ENCODE measurements around the gene GH1.
"Not testable (repeated sequence)": the region's sequence is repeated elsewhere in the genome, so short reads cannot be mapped to it uniquely, and the experiment has no call there.

GH1 gene

DNA sequence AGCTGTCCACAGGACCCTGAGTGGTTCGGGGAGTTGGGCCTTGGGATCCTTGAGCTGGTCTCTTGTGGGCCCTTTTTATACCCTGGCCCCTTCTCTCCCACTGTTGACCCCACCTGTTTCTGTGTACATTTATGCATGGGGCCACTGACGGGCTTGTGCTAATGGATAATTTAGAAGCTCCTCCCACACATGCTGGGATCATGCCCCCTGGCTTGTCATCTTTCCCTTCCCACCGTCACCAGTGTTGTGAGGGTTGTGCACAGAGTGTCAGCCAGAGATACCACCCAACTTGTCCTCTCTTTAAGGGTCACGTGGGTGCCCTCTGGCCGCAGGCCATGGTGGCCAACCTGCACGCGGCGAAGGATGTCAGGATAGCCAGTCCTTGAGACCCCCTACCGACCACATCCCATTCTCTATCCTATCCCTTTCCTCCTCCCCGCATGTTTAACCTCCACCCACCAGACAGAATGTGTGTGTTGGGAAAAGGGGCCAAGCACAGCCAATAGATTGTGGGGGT is at the start of gene GH1:
Gene GH1 (minus strand): TSS at position 51 of the 517 bp plus-strand sequence. CDS start 63 bp downstream, outside the sequence.
- DNase-seq (ENCODE audit: low read depth in 2 of 2, low spot score in 1 of 2), result not testable (repeated sequence)

GRCh38 chr17:63967953-63968352 is 49.3 kb upstream of the GH1 start:
- no peak for DNase-seq (ENCODE audit: low read depth in 2 of 2, low spot score in 1 of 2)

GRCh38 chr17:63966646-63967264 is 48.1 kb upstream of the GH1 start:
- DNase-seq (ENCODE audit: low read depth in 2 of 2, low spot score in 1 of 2), result peak in 1 of 2 donors; percentile 35

DNA sequence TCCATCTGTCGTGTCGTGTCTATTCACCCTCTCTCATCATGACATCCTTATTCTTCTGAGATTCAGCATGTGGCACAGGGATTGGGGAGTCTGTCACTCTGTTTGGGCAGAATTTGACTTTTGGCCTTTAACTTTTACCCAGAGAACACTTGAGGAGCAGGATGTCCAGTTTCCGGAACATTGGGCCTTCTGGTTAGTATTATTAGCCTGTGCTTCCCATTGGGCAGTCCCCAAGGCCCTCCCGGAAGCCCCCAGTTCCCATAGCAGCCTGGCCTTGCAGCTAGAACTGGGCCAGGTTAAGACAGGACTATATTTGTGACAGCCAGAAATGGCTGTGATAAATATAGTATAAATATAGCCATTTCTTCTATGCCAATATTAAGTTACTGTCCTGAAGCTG is 44.5 kb upstream of the GH1 start:
- no peak for DNase-seq (ENCODE audit: low read depth in 2 of 2, low spot score in 1 of 2)

GRCh38 chr17:63962298-63962744 is 43.7 kb upstream of the GH1 start:
- no peak for DNase-seq (ENCODE audit: low read depth in 2 of 2, low spot score in 1 of 2)

GRCh38 chr17:63961355-63962212 is 42.9 kb upstream of the GH1 start:
- no peak for DNase-seq (ENCODE audit: low read depth in 2 of 2, low spot score in 1 of 2)

- DNase-seq (ENCODE audit: low read depth in 2 of 2, low spot score in 1 of 2), result no peak
Measured at GRCh38 chr17:63960430-63960829, 41.8 kb upstream of the GH1 start.

DNA sequence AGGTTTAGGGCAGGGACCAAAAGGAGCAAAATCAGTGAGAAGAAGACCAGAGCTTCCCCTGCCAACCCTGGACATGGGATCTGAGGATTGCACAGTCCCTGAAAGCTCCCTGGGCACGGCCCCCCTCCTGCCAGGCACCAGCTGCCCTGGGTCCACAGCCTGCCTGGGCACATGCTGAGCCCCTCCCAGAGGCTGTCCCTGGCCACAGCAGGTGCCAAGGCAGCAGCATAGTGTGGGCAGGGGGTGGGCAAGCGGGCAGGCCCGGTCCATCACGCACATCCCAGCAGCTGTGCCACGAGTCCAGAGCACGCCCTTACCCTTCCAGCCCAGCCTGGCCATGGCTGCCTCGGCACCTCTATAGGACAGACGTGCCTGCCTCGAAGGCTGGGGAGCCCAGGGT is 41.4 kb upstream of the GH1 start:
- no peak for DNase-seq (ENCODE audit: low read depth in 2 of 2, low spot score in 1 of 2)

DNA sequence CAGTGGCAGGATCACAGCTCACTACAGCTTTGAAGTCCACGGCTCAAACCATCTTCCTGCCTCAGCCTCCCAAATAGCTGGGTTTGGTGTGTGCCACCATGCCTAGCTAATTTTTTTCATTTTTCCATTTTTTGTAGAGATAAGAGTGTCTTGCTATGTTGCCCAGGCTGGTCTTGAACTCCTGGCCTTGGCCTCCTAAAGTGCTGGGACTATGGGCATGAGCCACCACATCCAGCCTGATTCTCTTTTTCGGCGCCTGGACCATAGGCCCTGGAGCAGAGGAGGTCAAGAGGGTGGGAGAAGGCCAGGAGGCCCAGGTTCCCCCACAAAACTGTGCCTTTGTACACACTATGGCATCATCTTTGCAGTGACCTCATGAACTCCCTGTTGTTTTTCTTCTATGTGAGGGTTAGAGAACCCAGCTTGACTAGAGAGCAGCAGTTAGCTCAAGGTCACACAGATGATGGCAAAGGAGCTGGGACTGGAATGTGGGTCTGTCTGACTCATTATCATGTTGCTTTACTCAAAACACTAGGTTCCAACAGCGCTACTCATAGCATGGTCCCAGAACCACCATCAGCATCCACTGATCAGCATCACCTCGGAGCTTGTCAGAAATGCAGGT is 37.8 kb upstream of the GH1 start:
- DNase-seq (ENCODE audit: low read depth in 2 of 2, low spot score in 1 of 2), result no peak

- DNase-seq (ENCODE audit: low read depth in 2 of 2, low spot score in 1 of 2), result no peak
Measured at GRCh38 chr17:63955791-63956190, 37.2 kb upstream of the GH1 start.

GRCh38 chr17:63955232-63955631 is 36.6 kb upstream of the GH1 start:
- DNase-seq (ENCODE audit: low read depth in 2 of 2, low spot score in 1 of 2), result no peak

- no peak for DNase-seq (ENCODE audit: low read depth in 2 of 2, low spot score in 1 of 2)
Measured at GRCh38 chr17:63954402-63955063, 35.9 kb upstream of the GH1 start.

DNA sequence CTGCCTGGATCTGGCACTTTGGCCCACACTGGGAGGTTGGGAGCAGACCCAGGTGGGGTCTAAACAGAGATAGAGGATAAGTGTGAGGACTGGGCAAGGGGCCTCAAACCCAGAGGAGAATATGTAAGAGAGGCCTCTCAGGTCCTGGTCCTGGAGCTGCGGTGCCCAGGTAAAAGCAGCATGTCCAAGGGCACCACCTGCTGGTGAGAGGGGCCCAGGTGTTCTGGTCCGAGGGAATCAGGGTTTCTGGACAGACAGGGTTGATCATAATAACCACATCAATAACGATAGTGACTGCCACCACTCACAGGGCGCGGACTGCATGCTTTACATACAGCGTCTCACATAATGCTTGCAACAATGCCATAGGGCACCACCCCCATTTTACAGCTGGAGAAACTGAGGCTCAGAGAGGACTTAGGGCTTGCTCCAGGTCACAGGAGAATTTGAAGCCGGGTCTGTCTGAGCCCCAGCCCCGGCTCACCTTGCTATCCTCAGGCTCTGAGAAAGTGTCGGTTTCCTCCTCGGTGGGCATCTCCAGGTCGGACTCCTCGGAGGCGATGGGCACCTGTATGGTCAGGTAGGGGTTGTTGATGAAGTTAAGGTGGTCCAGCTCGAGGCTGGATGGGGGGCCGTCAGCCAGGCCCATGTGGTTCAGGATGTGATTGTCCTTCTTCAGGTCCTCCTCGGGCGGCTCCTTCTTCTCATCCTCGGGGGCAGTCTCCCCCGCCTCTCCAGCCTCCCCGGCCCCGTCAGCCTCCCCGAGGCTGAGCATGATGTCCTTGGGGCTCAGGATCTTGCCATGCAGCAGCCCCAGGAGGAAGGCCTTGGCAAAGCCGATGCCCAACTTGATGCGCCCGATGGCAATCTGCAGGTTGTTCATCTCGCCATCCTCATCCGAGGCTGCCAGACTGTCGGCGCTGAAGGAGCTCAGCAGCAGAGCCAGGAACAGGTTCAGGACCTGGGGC is 32.6 kb upstream of the GH1 start:
- DNase-seq (ENCODE audit: low read depth in 2 of 2, low spot score in 1 of 2), result no peak

- DNase-seq (ENCODE audit: low read depth in 2 of 2, low spot score in 1 of 2), result no peak
Measured at GRCh38 chr17:63949576-63950250, 31.1 kb upstream of the GH1 start.

- DNase-seq (ENCODE audit: low read depth in 2 of 2, low spot score in 1 of 2), result no peak
Measured at GRCh38 chr17:63948521-63948920, 29.9 kb upstream of the GH1 start.

DNA sequence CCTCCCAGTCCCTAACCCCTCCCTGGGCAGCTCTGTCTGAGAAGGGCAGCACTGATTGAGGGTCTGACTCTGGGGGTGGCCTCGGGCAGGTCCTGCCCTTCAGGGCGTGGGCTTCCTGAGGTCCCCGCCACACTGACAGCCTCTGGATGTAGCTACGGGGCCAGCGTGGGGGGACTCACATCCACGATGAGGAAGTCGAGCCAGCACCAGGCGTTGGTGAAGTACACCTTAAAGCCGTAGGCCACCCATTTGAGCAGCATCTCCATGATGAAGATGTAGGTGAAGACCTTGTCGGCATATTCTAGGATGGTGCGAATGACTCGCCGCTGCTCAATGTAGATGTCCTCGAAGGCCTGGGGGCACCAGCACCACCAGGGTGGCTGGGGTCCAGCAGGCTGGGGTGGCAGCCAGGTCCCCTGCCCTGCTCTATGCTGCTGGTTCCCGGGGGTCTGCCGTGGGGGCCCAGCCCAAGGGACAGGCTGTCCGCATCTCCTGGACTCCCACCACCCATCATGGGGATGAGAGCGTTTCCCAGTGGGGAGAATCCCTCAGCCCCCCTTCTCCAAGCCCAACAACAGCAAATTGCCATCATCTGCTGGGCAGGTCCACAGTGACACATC is 29.2 kb upstream of the GH1 start:
- no peak for DNase-seq (ENCODE audit: low read depth in 2 of 2, low spot score in 1 of 2)

DNA sequence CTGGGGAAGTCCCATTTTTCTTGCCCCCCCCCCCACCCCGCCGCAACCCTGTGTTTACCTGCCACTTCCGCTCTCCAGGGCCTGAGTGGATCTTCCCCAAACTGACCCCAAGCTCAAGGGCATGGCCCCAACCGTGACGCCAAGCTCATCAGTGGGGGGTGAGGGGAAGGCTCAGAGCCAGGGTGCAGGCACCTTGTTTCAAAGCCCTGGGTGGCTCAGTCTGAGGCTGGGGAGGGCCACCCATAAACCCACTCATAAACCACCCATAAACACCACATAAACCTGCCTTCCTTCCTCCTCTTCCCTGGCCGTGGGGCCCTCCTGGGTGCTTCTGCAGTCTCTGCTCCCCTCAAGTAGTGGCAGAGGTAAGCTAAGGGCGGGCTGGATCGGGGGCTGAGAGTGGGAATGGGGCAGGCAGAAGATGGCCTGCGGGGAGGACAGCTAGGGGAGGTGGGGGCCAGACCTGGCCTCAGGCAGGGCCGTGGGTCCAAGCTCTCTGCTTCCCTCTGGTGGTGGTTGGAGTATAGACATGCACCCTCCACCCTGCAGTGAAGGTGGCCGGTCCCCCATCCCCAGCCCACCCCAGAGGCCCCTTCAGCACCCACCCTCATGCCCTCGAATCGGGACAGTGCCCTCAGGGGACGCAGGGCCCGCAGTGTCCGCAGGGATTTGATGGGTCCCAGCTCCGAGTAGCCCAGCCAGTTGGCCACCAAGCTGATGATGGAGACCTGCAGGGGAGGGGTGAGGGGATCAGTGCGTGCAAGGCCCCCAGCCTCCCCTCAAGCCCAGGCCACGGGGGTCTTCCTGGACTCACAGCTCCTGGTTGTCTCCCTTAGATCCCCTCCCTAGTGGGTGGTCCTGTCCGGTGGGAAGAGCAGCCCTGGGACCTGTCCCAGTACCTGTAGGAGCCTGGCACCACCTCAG is 28.1 kb upstream of the GH1 start:
- DNase-seq (ENCODE audit: low read depth in 2 of 2, low spot score in 1 of 2), result no peak

GRCh38 chr17:63945784-63946439 is 27.3 kb upstream of the GH1 start:
- no peak for DNase-seq (ENCODE audit: low read depth in 2 of 2, low spot score in 1 of 2)

Measured in stimulated activated CD8-positive, alpha-beta memory T cell treated with anti-CD3 and anti-CD28 coated beads, Interleukin-4, amount 100 ng/mL, for 4 hours (primary cell).